OCI-LY3 (cell line): ENCODE data around the gene MXD4.

Experiments
- CTCF ChIP-seq: fragments of 200-600, 300-600 bp; sonication (generic); IDR thresholded peaks from 2 replicates; pipeline ENCODE4 v1.5.1; 2014; ENCODE audit warnings: antibody characterized with exemption, low read length, low read depth
- EZH2phosphoT487 ChIP-seq: fragments of 200-600 bp; shearing (Covaris generic); IDR thresholded peaks from 2 replicates; pipeline ENCODE4 v1.6.1; 2018; ENCODE audit warnings: antibody characterized with exemption, mixed run types, low read depth

- TF ChIP-seq CTCF (no peak), EZH2phosphoT487 (no peak)
Observed at GRCh38 chr4:2286904-2287593, 25.1 kb upstream of the MXD4 start.
